ENCODE results near the gene CENPU.

DNA sequence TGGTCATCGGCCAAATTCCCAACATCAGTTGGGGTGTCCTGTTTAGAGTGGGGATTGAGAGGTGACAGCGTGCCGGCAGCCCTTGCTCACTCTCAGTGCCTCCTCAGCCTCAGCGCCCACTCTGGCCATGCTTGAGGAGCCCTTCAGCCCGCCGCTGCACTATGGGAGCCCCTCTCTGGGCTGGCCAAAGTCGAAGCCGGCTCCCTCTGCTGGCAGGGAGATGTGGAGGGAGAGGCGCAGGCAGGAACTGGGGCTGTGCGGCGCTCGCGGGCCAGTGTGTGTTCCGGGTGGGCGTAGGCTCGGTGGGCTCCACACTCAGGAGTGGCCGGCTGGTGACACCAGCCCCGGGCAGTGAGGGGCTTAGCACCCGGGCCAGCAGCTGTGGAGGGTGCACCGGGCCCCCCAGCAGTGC, 7.1 kb upstream of the CENPU start:
- TF ChIP-seq ZNF274 (IDR thresholded peaks at IDR 0.05; ENCODE audit: low read depth, low read length) (no peak), YY1 (IDR thresholded peaks at IDR 0.05; ENCODE audit: insufficient read depth, insufficient read length) (no peak)
